Right atrium auricular region (tissue), 2 donors: ENCODE data around the gene FBXL22. TPM values are rescaled to one million over a fixed set of nuclear protein-coding genes. Genes with fewer than 3 reads are reported as not detected.
A peak's percentile ranks its signal among the peaks of the same experiment; 100 is the strongest.

Experiments
- DNase-seq: peaks from one replicate; pipeline ENCODE4 v3.0.0-alpha.2; 2019; ENCODE audit warnings: low spot score
- H3K27ac ChIP-seq, 2 donors: fragments of 200-600 bp; sonication (generic); 1 replicate in 1 of 2; 2 replicates in 1 of 2; pipeline ENCODE4 v1.5.1; 2016 to 2019
- H3K27me3 ChIP-seq, 2 donors: fragments of 200-600 bp; sonication (generic); one replicate each; pipeline versions ENCODE4 v1.5.1 to v1.6.0; 2017 to 2019
- H3K36me3 ChIP-seq: fragments of 200-600 bp; sonication (generic); one replicate; pipeline ENCODE4 v1.5.1; 2016
- H3K4me1 ChIP-seq, 2 donors: fragments of 200-600 bp; sonication (generic); one replicate each; pipeline versions ENCODE4 v1.5.1 to v1.6.0; 2017 to 2019
- H3K4me3 ChIP-seq, 2 donors: fragments of 200-600 bp; sonication (generic); 1 replicate in 1 of 2; 2 replicates in 1 of 2; pipeline ENCODE4 v1.5.1; 2017 to 2019; ENCODE audit warnings: mild to moderate bottlenecking in 1 of 2, moderate library complexity in 1 of 2
- H3K9me3 ChIP-seq, 2 donors: fragments of 200-600 bp; sonication (generic); one replicate each; pipeline ENCODE4 v1.5.1; 2019
- CTCF ChIP-seq, 2 donors: fragments of 200-600 bp; sonication (generic); IDR thresholded peaks; one replicate each; pipeline ENCODE4 v1.5.1; 2019; ENCODE audit warnings: antibody characterized with exemption in 2 of 2
- total RNA-seq, 2 donors: library from RNA; depleted of rRNA; stranded (reverse); fragments of >200 nt; gene quantifications; one replicate each; pipeline ENCODE4 v1.1.0, GENCODE V29; 2016

Gene FBXL22
- total RNA-seq, 2 donors from 2014 or later, result 13.8 to 20.1 TPM

GRCh38 chr15:63601704-63602185 is 4.6 kb downstream of the FBXL22 start:
- Histone ChIP-seq H3K4me1 (peaks cover 0 to 45% of the 10 kb centered on the region in 2 donors), H3K36me3 (no peaks in the 10 kb centered on the region), H3K4me3 (peak overlapping the region; percentile 40 to 61), H3K27me3 (no peaks in the 10 kb centered on the region), H3K9me3 (no peaks in the 10 kb centered on the region), H3K27ac (peak overlapping the region; percentile 82 to 92)
- no peak for TF ChIP-seq CTCF (IDR thresholded peaks at IDR 0.05)
- DNase-seq, result no peak

DNA sequence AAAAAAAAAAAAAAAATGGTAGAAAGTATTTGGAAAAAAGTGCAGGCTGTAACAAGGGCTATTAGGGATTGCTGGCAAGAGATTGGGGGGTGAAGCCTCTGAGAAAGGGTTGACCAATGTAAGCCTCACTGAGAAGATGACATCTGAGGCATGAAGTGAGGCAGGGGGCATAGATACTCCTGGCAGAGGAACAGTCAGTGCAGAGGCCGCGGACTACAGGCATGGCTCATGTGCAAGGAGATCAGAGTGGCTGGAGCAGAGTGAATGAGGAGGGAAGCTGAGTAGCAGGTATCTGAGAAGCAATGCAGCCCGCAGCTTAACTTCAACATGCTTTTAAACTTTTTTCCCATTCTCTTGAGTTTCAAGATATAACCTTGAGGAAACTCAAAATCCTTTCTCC is 5.4 kb downstream of the FBXL22 start:
- Histone ChIP-seq H3K36me3 (peaks cover 5% of the 10 kb centered on the region), H3K9me3 (no peaks in the 10 kb centered on the region), H3K4me1 (peaks cover 0 to 36% of the 10 kb centered on the region in 2 donors), H3K27ac (no peak overlapping the region), H3K4me3 (no peak overlapping the region), H3K27me3 (no peaks in the 10 kb centered on the region)
- no peak for TF ChIP-seq CTCF (IDR thresholded peaks at IDR 0.05)
- DNase-seq, result no peak

DNA sequence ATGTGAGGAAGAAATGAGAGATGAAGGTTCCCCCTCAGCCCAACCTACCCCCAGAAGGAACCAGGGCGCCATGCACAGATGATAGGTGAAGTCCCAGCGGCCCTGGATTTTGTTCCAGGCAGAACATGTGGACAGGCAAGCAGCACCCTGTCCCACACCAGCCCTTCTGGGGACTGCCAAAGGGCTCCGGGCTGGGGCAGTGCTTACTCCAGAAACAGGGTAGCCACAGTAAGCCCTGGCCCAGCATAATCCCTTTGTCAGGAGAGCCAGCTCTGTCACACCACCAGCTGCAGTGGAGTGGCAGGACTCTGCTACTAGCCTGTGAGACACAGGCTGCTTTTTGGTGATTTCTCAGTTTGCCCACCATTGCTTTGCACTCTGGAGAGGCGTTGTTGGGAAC is 6.3 kb downstream of the FBXL22 start:
- H3K27me3 ChIP-seq, result no peaks in the 10 kb centered on the region
- H3K27ac ChIP-seq, result no peak overlapping the region
- DNase-seq, result no peak
- peaks cover 0 to 27% of the 10 kb centered on the region in 2 donors for H3K4me1 ChIP-seq
- peaks cover 13% of the 10 kb centered on the region for H3K36me3 ChIP-seq
- H3K9me3 ChIP-seq, result no peaks in the 10 kb centered on the region
- H3K4me3 ChIP-seq, result no peak overlapping the region
- TF ChIP-seq CTCF (IDR thresholded peaks at IDR 0.05), result no peak

DNA sequence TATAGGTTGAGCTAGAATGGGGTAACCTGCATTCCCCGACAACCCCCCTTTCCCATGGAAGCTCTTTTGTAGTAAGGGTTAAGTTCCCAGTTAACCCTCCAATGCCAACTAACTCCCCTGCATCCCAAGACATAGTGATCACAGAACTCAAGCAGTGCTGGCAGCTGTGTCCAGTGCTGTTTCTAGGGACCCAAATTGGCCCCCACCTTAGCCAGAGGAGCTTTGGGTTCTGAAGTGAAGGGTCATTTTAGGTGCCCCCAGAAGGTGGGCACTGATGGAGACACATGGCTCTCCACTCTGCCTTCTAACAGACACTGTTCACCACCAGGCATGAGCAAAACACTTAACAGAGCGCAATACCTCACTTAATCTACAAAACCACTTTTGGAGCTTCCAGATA is 7.1 kb downstream of the FBXL22 start:
- H3K27ac ChIP-seq, result no peak overlapping the region

GRCh38 chr15:63605036-63605435 is 7.8 kb downstream of the FBXL22 start:
- Histone ChIP-seq H3K27ac (no peak overlapping the region), H3K4me1 (peaks cover 0 to 16% of the 10 kb centered on the region in 2 donors), H3K4me3 (no peak overlapping the region), H3K9me3 (no peaks in the 10 kb centered on the region), H3K36me3 (peaks cover 23% of the 10 kb centered on the region), H3K27me3 (no peaks in the 10 kb centered on the region)
- TF ChIP-seq CTCF (IDR thresholded peaks at IDR 0.05), result no peak
- DNase-seq, result no peak

More for the DNA sequence above, 7.1 kb downstream of the FBXL22 start:
- peaks cover 20% of the 10 kb centered on the region for H3K36me3 ChIP-seq
- peaks cover 0 to 20% of the 10 kb centered on the region in 2 donors for H3K4me1 ChIP-seq
- H3K9me3 ChIP-seq, result no peaks in the 10 kb centered on the region
- no peak overlapping the region for H3K4me3 ChIP-seq
- DNase-seq, result no peak
- TF ChIP-seq CTCF (IDR thresholded peaks at IDR 0.05), result no peak
- no peaks in the 10 kb centered on the region for H3K27me3 ChIP-seq

GRCh38 chr15:63605816-63606215 is 8.6 kb downstream of the FBXL22 start:
- Histone ChIP-seq H3K36me3 (peaks cover 23% of the 10 kb centered on the region), H3K27me3 (no peaks in the 10 kb centered on the region)
- TF ChIP-seq CTCF (IDR thresholded peaks at IDR 0.05), result no peak

More at GRCh38 chr15:63605816-63606215, 8.6 kb downstream of the FBXL22 start:
- no peak for DNase-seq
- Histone ChIP-seq H3K4me3 (no peak overlapping the region), H3K27ac (no peak overlapping the region), H3K9me3 (no peaks in the 10 kb centered on the region), H3K4me1 (peaks cover 0 to 20% of the 10 kb centered on the region in 2 donors)
